GM12878 (cell line): Measurements from ENCODE around the gene ZSCAN5B. TPM values are rescaled to one million over a fixed set of nuclear protein-coding genes. Genes with fewer than 3 reads are reported as not detected.

Source experiments
- ATAC-seq: fragments of 200-7000 bp; cut with Tn5 transposase; 3 replicates; pipeline ENCODE4 v1.9.1; 2020; ENCODE audit warnings: mild to moderate bottlenecking, moderate library complexity
- BruUV-seq: library from RNA; stranded (reverse); fragments of 400-500 nt; replicated peaks from 2 replicates; lab custom pipeline; 2021; lab: Mats Ljungman, UMichigan
- CTCF ChIA-PET: fragments of 300-600 bp; sonication (Branson Sonifier 250); formaldehyde crosslinking; extraction: SDS; loops from one replicate; lab custom pipeline; 2021; ENCODE audit warnings: inconsistent platforms; lab: Yijun Ruan, JAX
- POLR2A ChIA-PET: fragments of 350-600 bp; formaldehyde crosslinking; extraction: SDS; loops from one replicate; lab custom pipeline; 2021; ENCODE audit warnings: inconsistent platforms; lab: Charles Lee
- RAD21 ChIA-PET: fragments of 300-600 bp; sonication (Branson Sonifier 250); formaldehyde crosslinking; loops from one replicate; lab custom pipeline; 2023; ENCODE audit warnings: antibody characterized with exemption; ENCODE audit not compliant: unreplicated experiment; lab: Charles Lee
- SMC1A ChIA-PET: fragments of 300-600 bp; sonication (Branson Sonifier 250); formaldehyde crosslinking; loops from one replicate; lab custom pipeline; 2023; ENCODE audit not compliant: unreplicated experiment, uncharacterized antibody; lab: Charles Lee
- DNase-seq: peaks from one replicate; pipeline ENCODE4 v3.0.0-alpha.2; 2011; ENCODE audit warnings: low read depth, low spot score
- FAIRE-seq: peaks from 3 replicates; lab custom pipeline; 2011; peaks lifted over from hg19 to GRCh38; lab: Jason Lieb, UNC
- H2AFZ ChIP-seq: 2 replicates; pipeline ENCODE4 v1.6.0; 2011; ENCODE audit warnings: low read depth, low read length, control low read depth; ENCODE audit not compliant: control insufficient read depth
- H3K27ac ChIP-seq: 2 replicates; pipeline ENCODE4 v1.5.1; 2011; ENCODE audit warnings: control low read depth; ENCODE audit not compliant: control insufficient read depth, insufficient read depth
- H3K27me3 ChIP-seq, 2 experiments: replicated peaks in 1 of 2; 2 replicates each; pipeline versions ENCODE4 v1.6.0 to v1.6.1; 2011; ENCODE audit warnings: low read length in 1 of 2; ENCODE audit not compliant: control insufficient read depth in 2 of 2, insufficient read depth in 2 of 2
- H3K36me3 ChIP-seq, 2 experiments: 2 replicates each; pipeline ENCODE4 v1.5.1; 2011; ENCODE audit warnings: low read length in 1 of 2; ENCODE audit not compliant: control insufficient read depth in 2 of 2, insufficient read depth in 2 of 2
- H3K4me1 ChIP-seq: 2 replicates; pipeline ENCODE4 v1.6.1; 2011; ENCODE audit warnings: mild to moderate bottlenecking, low read length, moderate library complexity, mixed read lengths; ENCODE audit not compliant: control insufficient read depth, insufficient read depth
- H3K4me2 ChIP-seq: 2 replicates; pipeline ENCODE4 v1.6.0; 2011; ENCODE audit warnings: control low read depth; ENCODE audit not compliant: control insufficient read depth, insufficient read depth
- H3K4me3 ChIP-seq: fragments of 200-600 bp; sonication (generic); 2 replicates; pipeline ENCODE4 v1.5.1; 2016
- H3K79me2 ChIP-seq: 2 replicates; pipeline ENCODE4 v1.6.0; 2011; ENCODE audit warnings: low read length; ENCODE audit not compliant: control insufficient read depth, insufficient read depth
- H3K9ac ChIP-seq: 2 replicates; pipeline ENCODE4 v1.8.0; 2011; ENCODE audit warnings: low read length, control low read depth, mixed read lengths; ENCODE audit not compliant: control insufficient read depth, insufficient read depth
- H3K9me3 ChIP-seq: replicated peaks from 3 replicates; pipeline ENCODE4 v1.5.1; 2011; ENCODE audit warnings: mild to moderate bottlenecking, low read length; ENCODE audit not compliant: control insufficient read depth, insufficient read depth
- H4K20me1 ChIP-seq: 2 replicates; pipeline ENCODE4 v1.6.0; 2011; ENCODE audit not compliant: control insufficient read depth, insufficient read depth
- BCL3 ChIP-seq: IDR thresholded peaks from 2 replicates; pipeline ENCODE4 v1.6.1; 2011; ENCODE audit warnings: borderline replicate concordance, low read depth, mild to moderate bottlenecking, moderate library complexity, low read length; ENCODE audit not compliant: insufficient read depth, poor library complexity, severe bottlenecking
- BCLAF1 ChIP-seq: fragments of 450-650 bp; IDR thresholded peaks from 2 replicates; pipeline ENCODE4 v1.6.1; 2017; ENCODE audit warnings: antibody characterized with exemption, mild to moderate bottlenecking, moderate library complexity
- CHD1 ChIP-seq: IDR thresholded peaks from 2 replicates; pipeline ENCODE4 v1.6.1; 2012; ENCODE audit warnings: low read depth, low read length, improper control_type of control experiment
- CREM ChIP-seq: IDR thresholded peaks from 2 replicates; pipeline ENCODE4 v1.6.1; 2014; ENCODE audit warnings: antibody characterized with exemption, low read depth
- HCFC1 ChIP-seq: fragments of 150-350 bp; IDR thresholded peaks from 2 replicates; pipeline ENCODE4 v1.6.1; 2014; ENCODE audit warnings: low read length
- HDAC6 ChIP-seq: fragments of 200-600 bp; sonication (generic); IDR thresholded peaks from one replicate; pipeline ENCODE4 v1.8.0; 2017; ENCODE audit warnings: antibody characterized with exemption; ENCODE audit not compliant: unreplicated experiment
- IKZF1 ChIP-seq: fragments of 450-650 bp; conservative IDR thresholded peaks from 2 replicates; pipeline ENCODE4 v1.6.1; 2017; ENCODE audit warnings: antibody characterized with exemption, mild to moderate bottlenecking
- MTA3 ChIP-seq: IDR thresholded peaks from 2 replicates; pipeline ENCODE4 v1.6.1; 2012; ENCODE audit warnings: low read length, inconsistent platforms, borderline replicate concordance
- PAX8 ChIP-seq: fragments of 450-650 bp; IDR thresholded peaks from 2 replicates; pipeline ENCODE4 v1.6.1; 2017; ENCODE audit warnings: mild to moderate bottlenecking, moderate library complexity
- POLR2AphosphoS2 ChIP-seq: IDR thresholded peaks from 2 replicates; pipeline ENCODE4 v1.6.1; 2011; ENCODE audit warnings: low read depth, mild to moderate bottlenecking, low read length, improper control_type of control experiment, moderate library complexity
- RAD51 ChIP-seq: fragments of 450-650 bp; IDR thresholded peaks from 2 replicates; pipeline ENCODE4 v1.6.1; 2016; ENCODE audit warnings: moderate library complexity, mild to moderate bottlenecking, inconsistent platforms
- RB1 ChIP-seq: fragments of 450-650 bp; formaldehyde crosslinking; IDR thresholded peaks from 2 replicates; pipeline ENCODE4 v1.6.1; 2017; ENCODE audit warnings: mild to moderate bottlenecking, borderline replicate concordance
- RBBP5 ChIP-seq: fragments of 200-600 bp; sonication (generic); conservative IDR thresholded peaks from 2 replicates; pipeline ENCODE4 v1.6.1; 2016
- SP1 ChIP-seq: IDR thresholded peaks from one replicate; pipeline ENCODE4 v1.6.1; 2011; ENCODE audit warnings: low read depth, low read length
- TARDBP ChIP-seq: IDR thresholded peaks from 2 replicates; pipeline ENCODE4 v1.6.1; 2016; ENCODE audit warnings: borderline replicate concordance
- TCF7 ChIP-seq: IDR thresholded peaks from 2 replicates; pipeline ENCODE4 v1.6.1; 2014; ENCODE audit warnings: antibody characterized with exemption, borderline replicate concordance
- USF2 ChIP-seq: IDR thresholded peaks from 2 replicates; pipeline ENCODE4 v1.6.1; 2011; ENCODE audit warnings: low read depth, low read length, improper control_type of control experiment, borderline replicate concordance
- WRNIP1 ChIP-seq: IDR thresholded peaks from 2 replicates; pipeline ENCODE4 v1.6.1; 2011; ENCODE audit warnings: low read depth, low read length, improper control_type of control experiment, borderline replicate concordance
- WGBS: methylation state at CpG from one replicate; pipeline ENCODE4 v1.1.6; 2016; ENCODE audit warnings: low lambda C conversion rate; ENCODE audit not compliant: insufficient replicate concordance, insufficient coverage; ENCODE audit errors: missing lambda C conversion rate; 5-methylcytosine and 5-hydroxymethylcytosine counted together
- in situ Hi-C: fragments of 300-500 bp; cut with MboI; formaldehyde crosslinking; loops from 9 replicates; pipeline ENCODE4 v1.14.3; 2018; ENCODE audit warnings: mixed read lengths
- intact Hi-C: fragments of 100-400 bp; cut with micrococcal nuclease; formaldehyde crosslinking; loops from one replicate; pipeline ENCODE4 v1.14.2; 2022; ENCODE audit not compliant: unreplicated experiment
- polyA plus RNA-seq, 11 experiments: library from polyadenylated mRNA; depleted of rRNA in 4 of 11; unstranded in 6 of 11; stranded (reverse) in 5 of 11; fragments of >200 nt; fragmentation: Nextera tagmentation in 4 of 11; fragmentation: Illumina TruSeq in 1 of 11; extraction: Ambion mirVana in 4 of 11; extraction: Trizol in 1 of 11; gene quantifications; 1 replicate in 1 of 11; 2 replicates in 10 of 11; pipeline versions ENCODE4 v1.2.1 to v1.2.3, GENCODE V29; 2011 to 2016; ENCODE audit warnings: inconsistent platforms in 2 of 11, missing spikeins in 2 of 11, low read depth in 1 of 11
- total RNA-seq, 4 experiments: library from RNA; depleted of rRNA in 3 of 4; stranded (reverse); fragments of >200 nt in 3 of 4; fragmentation: Illumina TruSeq in 1 of 4; extraction: Trizol in 1 of 4; gene quantifications; 2 replicates each; pipeline versions ENCODE4 v1.2.1 to v1.2.3, GENCODE V29; 2013 to 2021

Gene ZSCAN5B
- total and polyA plus RNA-seq, 10 of the 15 experiments (the other 5 are each of a cell fraction or from before 2014, with no cell fraction given): 0.04 TPM; not detected in 9

GRCh38 chr19:56140583-56141416, 56.8 kb downstream of the ZSCAN5B start, which contains the start of gene ZNF444:
TSS of gene ZNF444 (plus strand) at chr19:56141287. CDS start at chr19:56146912, 5,625 bp downstream.
- peaks cover 20% of the 10 kb centered on the region for H3K79me2 ChIP-seq
- peak; percentile 97 for DNase-seq
- in situ Hi-C loops: loop anchor here (25.0 kb wide), 1 partner anchor 1672 kb away; the partner anchor contains the start of gene ZNF552
- H3K4me1 ChIP-seq: peaks cover 15% of the 10 kb centered on the region
- peak within 1 kb of the TSS; percentile 82 for H3K27ac ChIP-seq
- FAIRE-seq: peak; percentile 98
- ChIA-PET RAD21 (interaction anchor here (1.2 to 2.2 kb wide), 3 partner anchors 60 to 74 kb away, joined by 3 to 7 read pairs (median 6); no protein-coding TSS in a partner anchor), SMC1A (no interaction called here), POLR2A (interaction anchor here (1.0 to 5.6 kb wide), 2 partner anchors 19 to 30 kb away, joined by 5 to 29 read pairs; partner anchors contain the start of gene ZNF787), CTCF (interaction anchor here (1.0 to 1.5 kb wide), 2 partner anchors 92 to 208 kb away, joined by 3 read pairs; no protein-coding TSS in a partner anchor)
- peak within 1 kb of the TSS; percentile 93 for H3K4me2 ChIP-seq
- ATAC-seq: peak; percentile 96
- H3K36me3 ChIP-seq: peaks cover 0 to 5% of the 10 kb centered on the region in 2 experiments; a peak in 2 of 4 replicates
- peak within 1 kb of the TSS; percentile 91 for H2AFZ ChIP-seq
- intact Hi-C loops: loop anchor here (1.0 kb wide), 1 partner anchor 174 kb away; the partner anchor contains the start of gene ZSCAN5A
- H3K4me3 ChIP-seq: peak within 1 kb of the TSS; percentile 75
- BruUV-seq: no TSS peak
- 1% methylated on average over 50 of the region's 56 CpGs for WGBS
- H3K9ac ChIP-seq: peak within 1 kb of the TSS; percentile 82
- H3K27me3 ChIP-seq: no peaks in the 10 kb centered on the region
- no peaks in the 10 kb centered on the region for H3K9me3 ChIP-seq
- H4K20me1 ChIP-seq: no peaks in the 10 kb centered on the region
- TF ChIP-seq HCFC1: peak; percentile 99
- no peak for TF ChIP-seq RB1
- no peak; the same call in 1 of the 2 replicates for TF ChIP-seq USF2
- peak; percentile 100 for TF ChIP-seq IKZF1
- no peak for TF ChIP-seq WRNIP1
- no peak for TF ChIP-seq HDAC6
- no peak for TF ChIP-seq POLR2AphosphoS2
- no peak for TF ChIP-seq BCL3
- TF ChIP-seq PAX8: no peak
- no peak; the same call in 1 of the 2 replicates for TF ChIP-seq RAD51
- TF ChIP-seq MTA3: no peak
- no peak for TF ChIP-seq TCF7
- peak; percentile 95 for TF ChIP-seq TARDBP
- no peak for TF ChIP-seq CHD1
- TF ChIP-seq RBBP5: no peak
- TF ChIP-seq BCLAF1: no peak
- peak; percentile 99 for TF ChIP-seq CREM
- TF ChIP-seq SP1: peak; percentile 37
